NCI-H82 treated with DMSO at 0.1 percent for 48 hours (cell line): ENCODE data around the gene AKAP12.

ENCODE experiments used
- DNase-seq: peaks from one replicate; lab custom pipeline; 2025; ENCODE audit not compliant: unreplicated experiment; lab: John Stamatoyannopoulos, UW

AKAP12 gene

GRCh38 chr6:151239603-151240035 is at the start of gene AKAP12:
Gene AKAP12, plus strand, starts transcription at chr6:151239967. Its CDS starts 596 bp downstream, at chr6:151240563.
- DNase-seq: no peak

DNA sequence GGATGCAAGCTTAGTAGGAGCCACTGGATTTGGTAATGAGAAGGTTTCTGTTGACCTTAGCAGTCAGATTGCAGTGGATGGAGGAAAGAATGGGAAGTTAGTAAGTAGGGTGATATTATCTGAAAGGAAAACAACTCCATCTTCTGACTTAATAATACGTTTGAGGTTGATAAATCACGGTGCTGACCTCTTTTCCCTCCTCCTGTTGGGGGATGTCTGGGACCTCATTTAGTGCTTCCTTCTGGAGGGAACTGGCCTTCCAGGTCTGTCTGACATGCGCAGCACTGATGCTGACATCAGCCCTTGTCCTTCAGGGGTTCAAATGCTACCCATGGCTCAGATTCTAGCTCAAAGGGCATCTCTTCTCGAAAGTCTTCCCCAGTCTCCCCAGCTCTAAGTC is 48.2 kb upstream of the AKAP12 start:
- no peak for DNase-seq

- no peak for DNase-seq
Observed at GRCh38 chr6:151196555-151196954, 43.2 kb upstream of the AKAP12 start.

- no peak for DNase-seq
Observed at GRCh38 chr6:151197556-151197955, 42.2 kb upstream of the AKAP12 start.

- DNase-seq: no peak
Observed at GRCh38 chr6:151199991-151200390, 39.8 kb upstream of the AKAP12 start.

GRCh38 chr6:151205721-151206600 is 33.8 kb upstream of the AKAP12 start:
- no peak for DNase-seq

DNA sequence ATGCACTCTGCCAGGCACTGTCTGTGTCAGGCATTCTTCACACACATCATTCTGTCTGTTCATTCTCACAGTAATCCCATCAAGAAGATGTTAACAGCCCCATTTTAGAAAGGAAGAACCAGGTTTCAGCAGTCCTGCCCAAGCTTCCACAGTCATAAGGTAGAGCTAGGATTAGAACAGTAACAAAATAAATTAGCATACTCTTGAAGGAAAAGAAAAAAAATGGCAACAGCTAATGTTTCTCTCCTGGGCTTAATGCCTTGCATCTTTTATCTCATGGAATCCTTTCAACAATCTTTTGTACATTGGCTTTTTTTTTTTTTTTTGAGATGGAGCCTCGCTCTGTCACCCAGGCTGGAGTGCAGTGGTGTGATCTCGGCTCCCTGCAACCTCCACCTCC is 32.1 kb upstream of the AKAP12 start:
- DNase-seq: no peak

- no peak for DNase-seq
Observed at GRCh38 chr6:151209071-151209831, 30.5 kb upstream of the AKAP12 start.

GRCh38 chr6:151211075-151211474 is 28.7 kb upstream of the AKAP12 start:
- no peak for DNase-seq

GRCh38 chr6:151213352-151213751 is 26.4 kb upstream of the AKAP12 start:
- DNase-seq: no peak

DNA sequence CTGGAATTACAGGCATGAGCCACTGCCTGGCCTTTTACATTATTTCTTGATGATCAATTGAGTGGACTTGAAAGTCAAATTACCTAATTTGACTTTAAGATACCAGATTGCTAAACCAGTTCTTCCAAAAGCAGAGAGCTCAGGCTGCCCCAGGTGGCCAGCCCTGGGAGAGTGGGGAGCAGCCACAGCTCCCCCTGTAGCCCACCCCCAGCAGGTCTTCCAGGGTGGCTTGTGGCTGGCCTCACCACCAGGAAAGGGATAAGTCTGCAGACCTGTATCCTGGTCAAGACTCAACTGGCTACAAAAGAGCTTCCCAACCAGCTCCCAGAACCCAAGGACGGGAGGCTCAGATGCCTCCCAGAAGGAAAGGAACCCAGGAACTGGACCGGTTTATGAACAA is 23.8 kb upstream of the AKAP12 start:
- no peak for DNase-seq

DNA sequence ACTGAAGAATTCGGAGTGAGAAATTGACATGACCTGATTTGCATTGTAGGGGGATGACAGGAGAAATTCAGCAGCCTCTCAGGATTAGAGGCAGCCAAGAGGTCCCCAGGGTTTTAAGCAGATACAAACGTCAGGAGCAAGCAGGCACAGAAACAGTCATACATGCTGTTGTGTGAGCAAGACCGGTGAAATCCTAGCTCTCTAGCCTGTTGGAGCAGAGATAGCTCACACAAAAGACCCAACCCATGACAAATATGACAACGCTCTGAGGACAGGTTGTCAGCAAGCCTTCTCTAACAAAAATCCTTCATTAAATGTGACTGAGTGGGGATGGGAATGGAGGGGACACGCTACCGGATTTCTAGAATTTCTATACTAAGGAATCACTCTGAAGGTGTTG is 23.0 kb upstream of the AKAP12 start:
- DNase-seq: no peak

DNA sequence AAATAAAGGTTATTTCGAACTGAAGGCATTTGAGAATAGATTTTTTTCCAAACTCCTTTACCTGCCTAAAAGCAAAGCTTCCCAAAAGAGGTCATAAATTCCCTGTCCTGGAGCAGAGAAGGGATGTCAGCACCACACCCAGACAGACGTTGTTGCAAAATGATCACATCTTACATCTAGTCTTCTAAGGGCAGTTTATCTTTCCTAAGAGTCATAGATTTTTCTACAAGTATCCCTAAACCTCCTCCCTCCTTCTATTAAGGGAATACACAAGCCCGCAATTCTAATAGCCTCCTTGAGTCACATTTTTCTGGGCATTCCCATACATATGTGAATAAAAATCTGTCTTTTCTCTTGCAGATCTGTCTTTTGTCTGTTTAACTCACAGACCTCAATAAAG is 20.6 kb upstream of the AKAP12 start:
- DNase-seq: no peak

GRCh38 chr6:151224076-151224475 is 15.7 kb upstream of the AKAP12 start:
- no peak for DNase-seq

DNA sequence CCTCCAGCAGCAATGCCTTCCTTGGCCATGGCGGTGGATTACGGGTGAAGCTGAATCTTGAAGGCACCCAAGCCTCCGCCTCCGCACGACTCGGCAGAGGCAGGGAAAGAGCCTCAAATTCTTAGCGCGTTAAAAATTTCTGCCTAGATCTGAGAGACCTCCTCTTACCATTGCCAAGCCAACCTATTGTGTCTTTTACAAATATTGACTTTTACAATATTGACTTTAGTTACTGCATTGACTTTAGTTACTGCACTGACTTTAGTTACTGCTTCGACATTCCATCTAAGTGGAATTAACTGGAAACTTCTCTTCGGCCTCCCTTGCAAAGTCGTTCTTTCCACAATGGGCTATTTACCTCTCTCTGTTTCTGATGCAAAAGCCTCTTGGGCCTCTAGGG is 13.8 kb upstream of the AKAP12 start:
- no peak for DNase-seq

DNA sequence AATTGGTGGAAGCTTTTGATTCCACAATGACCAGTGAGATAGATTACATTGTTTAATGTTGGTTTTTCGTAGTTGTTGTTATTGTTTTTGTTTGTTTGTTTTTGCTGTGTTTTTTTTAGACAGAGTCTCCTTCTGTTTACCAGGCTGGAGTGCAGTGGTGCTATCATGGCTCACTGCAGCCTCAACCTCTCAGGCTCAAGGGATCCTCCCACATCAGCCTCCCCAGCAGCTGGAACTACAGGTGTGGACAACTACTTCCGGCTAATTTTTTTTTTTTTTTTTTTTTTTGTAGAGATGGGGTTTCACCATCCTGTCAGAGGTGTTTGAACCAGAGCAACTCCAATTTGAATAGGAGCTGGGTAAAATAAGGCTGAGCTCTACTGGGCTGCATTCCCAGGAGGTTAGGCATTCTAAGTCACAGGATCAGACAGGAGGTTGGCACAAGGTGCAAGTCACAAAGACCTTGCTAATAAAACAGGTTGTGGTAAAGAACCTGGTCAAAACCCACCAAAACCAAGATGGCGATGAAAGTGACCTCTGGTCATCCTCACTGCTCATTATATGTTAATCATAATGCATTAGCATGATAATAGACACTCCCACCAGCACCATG is 10.9 kb upstream of the AKAP12 start:
- no peak for DNase-seq

DNA sequence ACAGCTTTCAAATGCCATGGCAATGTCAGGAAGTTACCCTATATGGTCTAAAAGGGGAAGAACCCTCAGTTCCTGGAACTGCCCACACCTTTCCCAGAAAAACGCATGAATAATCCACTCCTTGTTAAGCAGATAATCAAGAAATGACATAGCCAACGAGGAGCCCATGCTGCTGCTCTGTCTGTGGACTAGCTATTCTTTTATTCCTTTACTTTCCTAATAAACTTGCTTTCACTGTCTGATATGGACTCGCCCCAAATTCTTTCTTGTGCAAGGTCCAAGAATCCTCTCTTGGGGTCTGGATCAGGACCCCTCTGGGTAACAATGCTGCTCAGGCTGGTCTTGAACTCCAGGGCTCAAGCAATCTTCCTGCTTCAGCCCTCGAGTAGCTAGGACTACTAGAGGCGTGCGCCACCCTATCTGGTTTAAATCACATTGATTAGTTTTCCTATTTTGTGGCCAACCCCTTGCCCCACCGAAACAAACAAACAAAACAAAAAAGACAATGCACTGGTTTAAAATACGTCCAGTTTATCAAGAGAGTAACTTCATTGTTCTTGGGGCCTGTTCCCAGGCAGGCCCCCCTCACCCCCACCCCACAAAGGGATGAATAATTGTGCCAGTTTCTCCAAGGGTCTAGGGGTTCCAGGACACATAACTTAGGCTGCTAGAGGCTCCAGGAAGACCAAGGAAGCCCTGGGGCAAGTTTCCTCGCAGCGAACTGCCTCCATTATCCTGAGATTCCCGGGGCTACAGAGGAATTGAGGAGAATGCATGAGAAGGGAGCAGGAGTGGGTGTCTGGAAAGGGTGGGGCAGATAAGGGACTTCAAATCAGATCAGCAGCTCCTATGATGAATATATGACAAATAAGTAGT is 10.1 kb upstream of the AKAP12 start:
- no peak for DNase-seq

- DNase-seq: no peak
Observed at GRCh38 chr6:151230277-151230577, 9.5 kb upstream of the AKAP12 start.

GRCh38 chr6:151232899-151233298 is 6.9 kb upstream of the AKAP12 start:
- DNase-seq: no peak

- no peak for DNase-seq
Observed at GRCh38 chr6:151233731-151234130, 6.0 kb upstream of the AKAP12 start.
